Skeletal muscle satellite cell (primary cell): Measurements from ENCODE around the gene GPR39.

Experiments
- H3K27me3 ChIP-seq: 2 replicates; pipeline ENCODE4 v1.7.0; 2013; ENCODE audit warnings: low read length; ENCODE audit not compliant: control insufficient read depth, insufficient read depth
- H3K36me3 ChIP-seq: 2 replicates; pipeline ENCODE4 v1.7.0; 2013; ENCODE audit warnings: mild to moderate bottlenecking, control low read depth, low read length; ENCODE audit not compliant: insufficient read depth
- H3K4me1 ChIP-seq: 2 replicates; pipeline ENCODE4 v1.7.0; 2013; ENCODE audit warnings: low read length; ENCODE audit not compliant: control insufficient read depth, insufficient read depth
- H3K4me2 ChIP-seq: 2 replicates; pipeline ENCODE4 v1.7.0; 2013; ENCODE audit warnings: mild to moderate bottlenecking, low read length
- H3K4me3 ChIP-seq: 2 replicates; pipeline ENCODE4 v1.7.0; 2013; ENCODE audit warnings: low read length
- H3K9ac ChIP-seq: 2 replicates; pipeline ENCODE4 v1.7.0; 2013; ENCODE audit warnings: mild to moderate bottlenecking, low read depth, low read length, moderate library complexity
- H3K9me3 ChIP-seq: replicated peaks from 2 replicates; pipeline ENCODE4 v1.7.0; 2013; ENCODE audit warnings: mild to moderate bottlenecking, control low read depth, low read length

GPR39 gene

DNA sequence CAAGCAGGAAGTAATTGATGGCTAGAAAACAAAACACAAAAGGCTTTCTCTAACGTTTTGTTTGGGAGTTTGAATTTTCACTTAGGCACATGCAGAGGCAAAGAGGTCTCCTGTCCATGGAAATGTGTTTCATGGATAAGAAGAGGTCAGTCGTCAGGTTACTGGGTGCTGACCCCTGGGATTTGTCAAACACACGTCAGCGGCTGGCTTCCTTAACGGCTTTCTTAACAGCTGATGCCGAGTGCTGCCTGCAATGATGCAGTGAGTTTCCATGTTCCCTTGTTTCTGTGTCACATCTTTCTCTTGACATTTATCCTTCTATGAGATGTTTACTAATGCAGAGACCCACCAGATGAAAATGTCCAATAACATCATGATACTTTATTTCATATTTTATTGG, 31.7 kb downstream of the GPR39 start:
- H3K9ac ChIP-seq, result no peak overlapping the region
- no peaks in the 10 kb centered on the region for H3K36me3 ChIP-seq
- peaks cover 8% of the 10 kb centered on the region for H3K4me1 ChIP-seq
- no peaks in the 10 kb centered on the region for H3K9me3 ChIP-seq
- peak overlapping the region; percentile 48 for H3K4me2 ChIP-seq
- H3K27me3 ChIP-seq, result no peaks in the 10 kb centered on the region
- peak overlapping the region; percentile 47 for H3K4me3 ChIP-seq

DNA sequence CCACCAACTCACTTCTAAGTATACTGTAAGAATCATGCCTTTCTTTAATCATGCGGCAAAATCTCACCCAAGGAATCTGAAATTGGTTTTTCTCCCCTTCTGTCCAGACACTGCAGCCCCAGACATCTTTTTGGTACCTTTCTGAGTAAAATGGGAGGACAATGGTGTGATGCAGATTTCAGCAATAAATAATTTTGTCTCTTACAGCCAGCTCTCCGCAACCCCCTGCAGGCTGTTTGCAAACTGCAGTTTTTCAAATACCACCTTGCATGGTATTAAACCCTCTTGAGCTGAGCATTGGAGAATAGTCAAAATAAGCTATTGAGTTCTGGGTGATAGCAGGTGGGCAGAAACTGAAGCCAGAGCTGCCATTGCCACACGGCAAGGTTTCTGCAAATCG, 32.2 kb downstream of the GPR39 start:
- Histone ChIP-seq H3K27me3 (no peaks in the 10 kb centered on the region), H3K4me3 (peak overlapping the region; percentile 47), H3K9me3 (no peaks in the 10 kb centered on the region), H3K9ac (no peak overlapping the region), H3K4me2 (peak overlapping the region; percentile 48), H3K36me3 (no peaks in the 10 kb centered on the region), H3K4me1 (peaks cover 8% of the 10 kb centered on the region)

DNA sequence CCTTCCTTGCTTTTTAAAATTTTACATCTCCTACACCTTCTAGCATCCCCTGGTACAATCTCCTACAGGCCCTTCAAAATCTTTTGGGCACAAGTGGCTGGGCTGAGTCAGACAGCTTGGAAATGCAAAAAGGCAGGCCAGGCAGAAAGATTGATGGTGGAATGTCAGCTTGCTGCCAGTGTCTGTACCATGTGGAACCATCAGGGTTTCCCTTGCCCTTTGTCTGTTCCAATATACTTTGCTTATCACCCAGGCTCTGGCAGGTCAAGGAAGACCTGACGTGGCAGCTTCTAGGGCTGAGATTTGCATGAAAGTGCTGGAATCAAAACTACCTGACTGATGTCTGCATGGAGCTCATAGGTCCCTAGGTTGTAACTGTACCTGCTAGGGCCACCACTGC, 33.3 kb downstream of the GPR39 start:
- Histone ChIP-seq H3K27me3 (no peaks in the 10 kb centered on the region), H3K36me3 (no peaks in the 10 kb centered on the region), H3K9ac (no peak overlapping the region), H3K4me2 (no peak overlapping the region), H3K4me3 (no peak overlapping the region), H3K9me3 (no peaks in the 10 kb centered on the region), H3K4me1 (peaks cover 8% of the 10 kb centered on the region)

DNA sequence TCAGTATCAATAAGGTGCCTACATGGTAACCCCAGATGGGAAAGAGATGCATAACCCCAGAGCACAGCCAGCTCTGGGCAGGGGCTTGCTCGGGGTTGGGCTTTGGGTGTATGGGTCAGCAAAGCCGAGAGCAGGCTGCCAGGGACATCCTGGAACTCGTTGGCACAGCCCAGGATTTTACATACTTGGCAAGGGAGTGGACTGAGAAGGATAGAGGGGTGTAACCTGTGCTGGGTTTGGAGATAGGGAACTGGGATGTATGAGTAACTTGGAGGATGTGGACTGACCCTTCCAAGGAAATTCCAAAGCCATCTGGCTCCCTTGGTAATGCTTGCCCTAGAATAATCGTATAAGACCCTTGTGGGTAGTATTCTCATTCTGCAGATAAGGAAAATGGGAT, 44.2 kb downstream of the GPR39 start:
- no peaks in the 10 kb centered on the region for H3K4me1 ChIP-seq
- H3K4me3 ChIP-seq, result no peak overlapping the region
- H3K36me3 ChIP-seq, result no peaks in the 10 kb centered on the region
- H3K9ac ChIP-seq, result no peak overlapping the region
- peaks cover 5% of the 10 kb centered on the region for H3K9me3 ChIP-seq
- no peaks in the 10 kb centered on the region for H3K27me3 ChIP-seq
- H3K4me2 ChIP-seq, result no peak overlapping the region

DNA sequence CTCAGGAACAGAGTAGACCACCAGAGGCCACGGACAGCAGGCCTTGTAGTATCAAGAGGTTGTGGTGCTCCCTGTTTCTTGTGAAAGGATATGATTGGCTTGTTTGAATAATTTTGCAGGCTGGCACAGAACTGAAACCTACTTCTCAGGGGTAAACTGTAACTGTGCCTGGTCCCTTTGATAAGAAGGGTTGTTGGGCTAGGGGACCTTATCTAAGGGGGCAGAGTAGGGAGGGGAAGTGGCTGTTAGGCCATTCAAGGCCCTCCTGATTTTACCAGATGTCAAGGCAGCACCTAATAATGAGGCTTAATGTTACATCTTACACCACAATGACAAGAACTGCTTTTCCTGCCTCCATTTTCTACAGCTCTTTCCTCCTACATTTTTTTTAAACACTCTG, 45.6 kb downstream of the GPR39 start:
- no peak overlapping the region for H3K4me2 ChIP-seq
- no peak overlapping the region for H3K9ac ChIP-seq
- no peak overlapping the region for H3K4me3 ChIP-seq
- no peaks in the 10 kb centered on the region for H3K36me3 ChIP-seq
- no peaks in the 10 kb centered on the region for H3K27me3 ChIP-seq
- no peaks in the 10 kb centered on the region for H3K4me1 ChIP-seq
- peaks cover 16% of the 10 kb centered on the region for H3K9me3 ChIP-seq

DNA sequence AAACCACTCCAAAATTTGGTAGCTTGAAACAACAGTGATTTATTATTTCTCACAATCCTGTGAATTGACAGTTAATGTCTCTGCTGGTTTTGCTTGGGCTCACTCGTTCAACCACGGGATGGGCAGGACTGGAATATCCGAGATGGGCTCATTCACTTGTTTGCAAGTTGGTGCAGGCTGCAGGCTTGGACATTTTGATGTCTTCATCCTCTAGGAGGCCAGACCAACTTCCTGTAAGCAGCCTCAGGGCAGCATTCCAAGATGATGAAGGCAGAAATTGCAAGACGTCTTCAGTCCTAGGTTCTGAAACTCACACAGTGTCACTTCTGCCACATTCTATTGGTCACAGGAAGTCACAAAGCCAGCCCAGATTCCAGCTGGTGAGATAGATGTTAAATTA, 47.1 kb downstream of the GPR39 start:
- no peak overlapping the region for H3K4me2 ChIP-seq
- H3K4me1 ChIP-seq, result no peaks in the 10 kb centered on the region
- H3K9me3 ChIP-seq, result peaks cover 27% of the 10 kb centered on the region

DNA sequence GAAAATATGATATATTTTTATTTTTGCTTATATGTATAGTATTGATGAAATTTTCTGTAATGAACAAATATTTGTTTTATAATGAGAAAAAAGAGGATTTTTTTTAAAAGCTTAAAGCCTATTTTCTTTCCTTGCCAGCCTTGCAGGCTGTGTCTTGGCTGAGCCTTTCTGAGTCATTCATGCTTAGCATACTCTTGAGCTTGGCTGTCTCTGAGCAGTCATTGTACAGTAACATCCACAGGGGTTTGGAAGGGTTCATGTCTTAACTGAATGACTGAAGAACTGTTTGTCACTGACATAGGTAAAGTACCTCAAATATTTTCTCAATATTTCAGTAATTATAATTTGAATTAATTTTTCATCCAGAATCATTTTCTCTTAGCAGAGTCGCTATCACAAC, 49.3 kb downstream of the GPR39 start:
- Histone ChIP-seq H3K9ac (no peak overlapping the region), H3K4me2 (no peak overlapping the region), H3K27me3 (no peaks in the 10 kb centered on the region), H3K4me3 (no peak overlapping the region), H3K36me3 (no peaks in the 10 kb centered on the region), H3K9me3 (peaks cover 31% of the 10 kb centered on the region), H3K4me1 (no peaks in the 10 kb centered on the region)

More for the DNA sequence above, 47.1 kb downstream of the GPR39 start:
- no peaks in the 10 kb centered on the region for H3K27me3 ChIP-seq
- no peaks in the 10 kb centered on the region for H3K36me3 ChIP-seq
- H3K4me3 ChIP-seq, result no peak overlapping the region
- H3K9ac ChIP-seq, result no peak overlapping the region

DNA sequence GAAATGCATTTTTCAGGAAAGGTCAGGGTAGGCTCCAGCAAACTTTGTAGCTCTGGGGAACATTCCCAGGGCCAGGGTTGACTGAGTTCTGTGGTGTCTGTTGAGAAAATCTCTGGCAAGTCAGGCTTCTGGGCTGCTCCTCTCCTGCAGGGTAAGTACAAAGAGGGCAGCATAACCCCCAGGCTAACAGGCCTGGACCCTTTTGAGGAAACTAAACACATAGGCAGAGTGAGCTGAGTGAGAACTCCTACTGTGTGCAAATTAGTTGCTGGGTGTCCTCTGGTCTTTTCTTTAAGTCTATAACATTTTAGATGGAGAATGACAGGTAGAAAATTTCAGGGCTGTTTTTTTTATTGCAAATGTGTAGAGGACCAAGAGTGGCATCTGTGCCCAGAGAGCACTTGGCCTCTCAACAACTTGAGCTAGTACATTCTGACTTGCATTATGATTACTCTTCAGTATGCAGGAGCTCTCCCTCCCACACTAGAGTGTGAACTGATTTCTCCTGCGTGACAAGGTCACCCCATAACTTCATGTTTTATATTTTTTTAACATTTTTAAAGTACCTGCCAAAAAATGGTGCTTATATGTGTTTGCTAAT, 49.9 kb downstream of the GPR39 start:
- Histone ChIP-seq H3K4me2 (no peak overlapping the region), H3K4me1 (no peaks in the 10 kb centered on the region), H3K4me3 (no peak overlapping the region), H3K9me3 (peaks cover 31% of the 10 kb centered on the region), H3K9ac (no peak overlapping the region), H3K36me3 (no peaks in the 10 kb centered on the region), H3K27me3 (no peaks in the 10 kb centered on the region)

DNA sequence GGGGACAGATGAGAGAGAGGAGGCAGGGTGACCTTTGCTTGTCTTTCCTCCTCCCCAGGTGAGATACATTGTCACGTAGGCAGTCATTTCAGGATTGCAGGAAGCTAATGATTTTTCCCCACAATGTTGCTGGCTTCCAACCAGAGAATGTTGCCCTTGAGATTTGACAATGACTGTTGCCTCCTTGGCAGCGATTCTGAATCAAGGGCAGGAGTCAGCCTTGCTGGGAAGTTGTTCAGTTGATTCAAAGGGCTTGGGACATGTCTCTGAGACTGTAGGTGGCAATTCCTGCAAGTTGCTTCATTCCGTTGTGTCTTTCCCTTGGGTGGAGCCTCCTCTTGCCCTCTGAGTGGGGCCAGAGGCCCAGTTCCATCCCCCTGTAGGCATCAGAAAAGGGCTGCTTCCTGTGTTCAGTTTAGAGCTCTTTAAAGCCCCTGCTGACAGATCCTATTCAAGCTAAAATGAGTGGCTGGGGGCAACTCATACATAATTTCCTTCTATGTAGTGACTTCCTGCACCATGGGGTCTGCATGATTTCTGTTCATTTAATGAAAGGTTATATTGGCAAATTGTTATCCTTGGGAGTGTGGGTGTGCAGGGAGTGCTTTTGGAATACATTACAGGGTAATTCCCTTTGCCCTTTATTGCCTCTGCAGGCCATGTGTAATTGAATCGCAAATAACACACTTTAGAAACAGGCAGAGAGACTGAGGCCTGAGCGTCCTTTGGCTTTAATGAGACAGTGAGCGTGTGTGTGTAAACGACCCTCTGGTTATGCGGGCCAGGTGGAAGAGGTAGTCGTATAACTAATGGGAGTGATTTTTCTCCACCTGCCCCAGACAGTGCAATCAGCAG, 52.4 kb downstream of the GPR39 start:
- H3K9me3 ChIP-seq, result peaks cover 31% of the 10 kb centered on the region
- no peaks in the 10 kb centered on the region for H3K36me3 ChIP-seq
- no peaks in the 10 kb centered on the region for H3K27me3 ChIP-seq
- no peaks in the 10 kb centered on the region for H3K4me1 ChIP-seq
- H3K4me2 ChIP-seq, result no peak overlapping the region
- no peak overlapping the region for H3K4me3 ChIP-seq
- no peak overlapping the region for H3K9ac ChIP-seq

DNA sequence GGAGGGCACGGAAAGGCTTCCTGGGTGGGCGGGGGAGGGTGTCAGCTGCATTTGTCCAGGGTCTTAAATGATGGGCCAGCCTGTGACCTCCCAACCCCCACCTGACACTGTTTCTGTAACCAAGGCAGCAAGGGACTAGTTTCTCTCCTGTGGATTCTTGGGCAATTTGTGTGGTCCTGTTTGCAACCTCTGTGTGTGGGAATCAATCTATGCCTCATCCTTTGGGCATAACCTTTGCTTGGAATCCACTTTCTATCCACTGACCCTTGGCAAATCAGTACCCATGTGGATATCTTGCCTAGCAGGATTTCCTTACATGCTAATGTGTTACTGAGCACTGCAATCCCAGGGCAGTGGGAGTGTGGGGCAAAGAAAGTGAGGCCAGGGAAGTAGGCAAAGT, 54.1 kb downstream of the GPR39 start:
- Histone ChIP-seq H3K9me3 (peaks cover 25% of the 10 kb centered on the region), H3K9ac (no peak overlapping the region), H3K4me1 (no peaks in the 10 kb centered on the region), H3K36me3 (no peaks in the 10 kb centered on the region), H3K27me3 (no peaks in the 10 kb centered on the region), H3K4me2 (no peak overlapping the region), H3K4me3 (no peak overlapping the region)

DNA sequence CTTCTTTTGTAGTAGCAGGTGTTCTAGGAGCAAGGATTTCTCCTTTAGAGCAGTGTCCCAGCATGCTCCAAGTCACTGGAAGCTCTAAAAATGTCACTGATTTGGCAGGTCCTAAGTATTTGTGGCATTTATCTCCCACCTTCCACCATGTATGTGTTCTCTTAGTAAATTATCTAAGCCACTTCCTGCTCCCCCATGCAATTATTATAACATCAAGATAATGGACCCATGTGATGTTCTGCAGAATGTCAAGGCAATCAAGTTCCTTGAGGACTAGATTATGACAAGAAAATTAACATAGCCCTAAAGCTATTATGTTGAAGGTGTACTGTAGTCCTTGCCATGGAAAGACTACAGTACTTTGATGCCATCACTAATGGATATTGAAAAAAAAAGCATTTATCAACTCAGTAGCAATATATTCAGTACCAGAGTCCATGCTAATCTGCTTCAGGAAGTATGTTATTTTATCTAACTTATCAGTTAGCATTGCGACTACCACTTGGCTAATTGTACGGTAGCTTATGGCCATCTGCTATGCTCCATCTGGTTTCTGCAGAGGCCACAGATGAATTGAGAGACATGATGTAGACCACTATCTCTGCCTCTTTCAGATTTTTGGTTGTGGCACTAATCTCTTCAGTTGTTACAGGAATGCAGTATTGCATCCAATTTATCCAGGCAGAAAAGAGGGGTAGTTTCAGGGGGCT, 56.7 kb downstream of the GPR39 start:
- H3K4me3 ChIP-seq, result no peak overlapping the region
- H3K4me2 ChIP-seq, result no peak overlapping the region
- H3K9ac ChIP-seq, result no peak overlapping the region
- no peaks in the 10 kb centered on the region for H3K36me3 ChIP-seq
- no peaks in the 10 kb centered on the region for H3K4me1 ChIP-seq
- H3K9me3 ChIP-seq, result peaks cover 7% of the 10 kb centered on the region
- no peaks in the 10 kb centered on the region for H3K27me3 ChIP-seq
